ENCODE data around the gene CFAP65. TPM values are rescaled to one million over a fixed set of nuclear protein-coding genes. Genes with fewer than 3 reads are reported as not detected.

CFAP65 gene
- total RNA-seq, 6 experiments from 2014 or later: not detected

DNA sequence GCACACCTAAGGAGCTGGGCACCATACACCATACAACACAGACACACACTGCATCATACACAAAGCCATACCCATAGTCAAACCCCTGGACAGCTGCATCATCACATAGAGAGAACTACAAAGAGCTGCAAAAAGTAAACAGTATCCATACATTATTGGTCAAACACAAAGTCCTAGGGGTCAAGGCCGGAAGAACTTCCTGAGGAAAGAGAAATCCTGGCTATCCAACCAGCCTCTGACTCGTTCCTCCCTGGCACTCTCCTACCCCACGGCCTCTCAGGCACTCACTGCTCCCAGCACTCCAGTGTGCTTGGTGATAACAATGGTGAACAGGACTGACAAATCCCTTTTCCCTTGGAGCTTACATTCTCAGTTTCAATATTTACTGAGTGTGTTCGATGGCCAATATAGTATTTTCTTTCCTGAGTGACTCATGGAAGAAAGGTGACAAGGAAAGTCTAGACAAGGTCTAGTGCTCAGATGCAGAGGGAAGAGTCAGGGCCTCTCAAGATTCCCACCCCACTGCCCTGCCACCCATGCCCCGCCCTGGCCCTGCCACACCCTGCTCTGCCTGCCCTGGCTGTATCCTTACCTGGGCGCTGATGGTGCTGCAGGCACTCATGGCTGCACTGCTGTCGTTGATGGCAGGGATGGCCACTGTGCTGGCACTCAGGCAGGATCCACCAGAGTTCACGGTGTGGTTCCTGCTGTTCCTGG lies 3.4 kb downstream of the CFAP65 start:
- no peak overlapping the region for H3K4me3 Mint-ChIP-seq
- no peak overlapping the region for H3K27ac Mint-ChIP-seq
- no peaks in the 10 kb centered on the region for H3K9me3 Mint-ChIP-seq
- no peak for DNase-seq
- H3K27me3 Mint-ChIP-seq (ENCODE audit: insufficient read depth): peaks cover 44% of the 10 kb centered on the region
- peaks cover 14% of the 10 kb centered on the region for H3K4me1 Mint-ChIP-seq (ENCODE audit: low read depth)
- TF ChIP-seq, protein P1, sequence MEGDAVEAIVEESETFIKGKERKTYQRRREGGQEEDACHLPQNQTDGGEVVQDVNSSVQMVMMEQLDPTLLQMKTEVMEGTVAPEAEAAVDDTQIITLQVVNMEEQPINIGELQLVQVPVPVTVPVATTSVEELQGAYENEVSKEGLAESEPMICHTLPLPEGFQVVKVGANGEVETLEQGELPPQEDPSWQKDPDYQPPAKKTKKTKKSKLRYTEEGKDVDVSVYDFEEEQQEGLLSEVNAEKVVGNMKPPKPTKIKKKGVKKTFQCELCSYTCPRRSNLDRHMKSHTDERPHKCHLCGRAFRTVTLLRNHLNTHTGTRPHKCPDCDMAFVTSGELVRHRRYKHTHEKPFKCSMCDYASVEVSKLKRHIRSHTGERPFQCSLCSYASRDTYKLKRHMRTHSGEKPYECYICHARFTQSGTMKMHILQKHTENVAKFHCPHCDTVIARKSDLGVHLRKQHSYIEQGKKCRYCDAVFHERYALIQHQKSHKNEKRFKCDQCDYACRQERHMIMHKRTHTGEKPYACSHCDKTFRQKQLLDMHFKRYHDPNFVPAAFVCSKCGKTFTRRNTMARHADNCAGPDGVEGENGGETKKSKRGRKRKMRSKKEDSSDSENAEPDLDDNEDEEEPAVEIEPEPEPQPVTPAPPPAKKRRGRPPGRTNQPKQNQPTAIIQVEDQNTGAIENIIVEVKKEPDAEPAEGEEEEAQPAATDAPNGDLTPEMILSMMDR (IDR thresholded peaks at IDR 0.05): no peak
- H3K36me3 Mint-ChIP-seq (ENCODE audit: low read depth): no peaks in the 10 kb centered on the region

- peaks cover 2% of the 10 kb centered on the region for H3K4me1 Mint-ChIP-seq (ENCODE audit: low read depth)
- no peaks in the 10 kb centered on the region for H3K9me3 Mint-ChIP-seq
- DNase-seq: no peak
- TF ChIP-seq, protein P1 (IDR thresholded peaks at IDR 0.05): no peak
- H3K4me3 Mint-ChIP-seq: no peak overlapping the region
- peaks cover 41% of the 10 kb centered on the region for H3K27me3 Mint-ChIP-seq (ENCODE audit: insufficient read depth)
- H3K36me3 Mint-ChIP-seq (ENCODE audit: low read depth): no peaks in the 10 kb centered on the region
- no peak overlapping the region for H3K27ac Mint-ChIP-seq
Measured at GRCh38 chr2:219035942-219036341, 5.4 kb downstream of the CFAP65 start.

GRCh38 chr2:219034823-219035222 lies 6.5 kb downstream of the CFAP65 start:
- Mint-ChIP-seq H3K4me3 (no peak overlapping the region), H3K27me3 (ENCODE audit: insufficient read depth) (peaks cover 35% of the 10 kb centered on the region), H3K36me3 (ENCODE audit: low read depth) (no peaks in the 10 kb centered on the region), H3K9me3 (no peaks in the 10 kb centered on the region), H3K4me1 (ENCODE audit: low read depth) (no peaks in the 10 kb centered on the region), H3K27ac (no peak overlapping the region)
- no peak for DNase-seq
- TF ChIP-seq, protein P1 (IDR thresholded peaks at IDR 0.05): no peak

- Mint-ChIP-seq H3K9me3 (no peaks in the 10 kb centered on the region), H3K36me3 (ENCODE audit: low read depth) (no peaks in the 10 kb centered on the region), H3K27me3 (ENCODE audit: insufficient read depth) (peaks cover 38% of the 10 kb centered on the region), H3K4me1 (ENCODE audit: low read depth) (no peaks in the 10 kb centered on the region), H3K27ac (no peak overlapping the region), H3K4me3 (no peak overlapping the region)
- DNase-seq: no peak
- TF ChIP-seq, protein P1 (IDR thresholded peaks at IDR 0.05): no peak
Measured at GRCh38 chr2:219032051-219032745, 9.1 kb downstream of the CFAP65 start.

GRCh38 chr2:219031005-219031738 lies 10.1 kb downstream of the CFAP65 start:
- Mint-ChIP-seq H3K27me3 (ENCODE audit: insufficient read depth) (peaks cover 42% of the 10 kb centered on the region), H3K27ac (no peak overlapping the region), H3K36me3 (ENCODE audit: low read depth) (no peaks in the 10 kb centered on the region), H3K9me3 (no peaks in the 10 kb centered on the region), H3K4me3 (no peak overlapping the region), H3K4me1 (ENCODE audit: low read depth) (no peaks in the 10 kb centered on the region)
- TF ChIP-seq, protein P1 (IDR thresholded peaks at IDR 0.05): no peak
- DNase-seq: no peak
